Activated T-cell treated with anti-CD3 and anti-CD28 coated beads for 1 hour (primary cell): ENCODE data around the gene LRRC56.
A peak's percentile ranks its signal among the peaks of the same experiment; 100 is the strongest.

Experiments
- DNase-seq: peaks from one replicate; pipeline ENCODE4 v3.0.0-alpha.2; 2020; ENCODE audit warnings: low read depth

The LRRC56 gene

GRCh38 chr11:521177-521688 is 16.1 kb upstream of the LRRC56 start:
- no peak for DNase-seq

- DNase-seq: no peak
Measured at GRCh38 chr11:526192-526591, 11.1 kb upstream of the LRRC56 start.

- no peak for DNase-seq
Measured at GRCh38 chr11:528166-528814, 9.0 kb upstream of the LRRC56 start.

- no peak for DNase-seq
Measured at GRCh38 chr11:528815-529727, 8.3 kb upstream of the LRRC56 start.

- DNase-seq: no peak
Measured at GRCh38 chr11:529728-530411, 7.5 kb upstream of the LRRC56 start.

- no peak for DNase-seq
Measured at GRCh38 chr11:530960-531831, 6.1 kb upstream of the LRRC56 start.

- DNase-seq: no peak
Measured at GRCh38 chr11:531919-532526, 5.3 kb upstream of the LRRC56 start.

- no peak for DNase-seq
Measured at GRCh38 chr11:532527-532985, 4.8 kb upstream of the LRRC56 start.

GRCh38 chr11:532986-533585 is 4.2 kb upstream of the LRRC56 start:
- no peak for DNase-seq

- no peak for DNase-seq
Measured at GRCh38 chr11:533586-534395, 3.5 kb upstream of the LRRC56 start.

- no peak for DNase-seq
Measured at GRCh38 chr11:534396-535209, 2.7 kb upstream of the LRRC56 start.

- DNase-seq: no peak
Measured at GRCh38 chr11:535210-535518, 2.2 kb upstream of the LRRC56 start.

GRCh38 chr11:535519-536454 is 1.5 kb upstream of the LRRC56 start, which contains the start of gene HRAS:
HRAS (minus strand) TSS chr11:535576.
- peak; percentile 92 for DNase-seq

- no peak for DNase-seq
Measured at GRCh38 chr11:537622-538430, 499 bp downstream of the LRRC56 start.

- DNase-seq: no peak
Measured at GRCh38 chr11:538431-539051, 1.2 kb downstream of the LRRC56 start.

- no peak for DNase-seq
Measured at GRCh38 chr11:539971-540481, 2.7 kb downstream of the LRRC56 start.
